Upper lobe of left lung (tissue), 6 donors: ENCODE results near the gene ZNF618. TPM values are rescaled to one million over a fixed set of nuclear protein-coding genes. Genes with fewer than 3 reads are reported as not detected.
A peak's percentile ranks its signal among the peaks of the same experiment; 100 is the strongest.

Experiments used
- ATAC-seq, 2 donors: fragments of 200-7000 bp; cut with Tn5 transposase; one replicate each; pipeline ENCODE4 v1.9.1; 2022; ENCODE audit warnings: mild to moderate bottlenecking in 2 of 2, moderate library complexity in 2 of 2; ENCODE audit not compliant: low FRiP score in 2 of 2
- DNase-seq, 2 donors: peaks; one replicate each; pipeline ENCODE4 v3.0.0-alpha.2; 2019 to 2020
- H3K27ac ChIP-seq, 4 donors: fragments of 200-600 bp; sonication (generic); one replicate each; pipeline ENCODE4 v1.5.1; 2016 to 2019
- H3K27me3 ChIP-seq, 4 donors: fragments of 200-600 bp; sonication (generic); one replicate each; pipeline ENCODE4 v1.5.1; 2017 to 2019
- H3K36me3 ChIP-seq, 4 donors: fragments of 200-600 bp; sonication (generic); one replicate each; pipeline ENCODE4 v1.5.1; 2016 to 2019
- H3K4me1 ChIP-seq, 4 donors: fragments of 200-600 bp; sonication (generic); one replicate each; pipeline ENCODE4 v1.5.1; 2018 to 2019
- H3K4me3 ChIP-seq, 4 donors: fragments of 200-600 bp; sonication (generic); one replicate each; pipeline ENCODE4 v1.5.1; 2017 to 2019; ENCODE audit warnings: mild to moderate bottlenecking in 2 of 4, moderate library complexity in 1 of 4
- H3K9me3 ChIP-seq, 4 donors: fragments of 200-600 bp; sonication (generic); one replicate each; pipeline ENCODE4 v1.5.1; 2018 to 2019
- EP300 ChIP-seq, 4 donors: sonication (generic); formaldehyde crosslinking; IDR thresholded peaks; one replicate each; pipeline ENCODE4 v1.5.1; 2017; ENCODE audit warnings: antibody characterized with exemption in 4 of 4, control low read depth in 2 of 4
- POLR2A ChIP-seq, 4 donors: fragments of 450-650 bp; IDR thresholded peaks; one replicate each; pipeline ENCODE4 v1.5.1; 2016 to 2017; ENCODE audit warnings: antibody characterized with exemption in 4 of 4, mild to moderate bottlenecking in 2 of 4
- POLR2AphosphoS5 ChIP-seq, 2 donors: sonication (generic); formaldehyde crosslinking; IDR thresholded peaks; one replicate each; pipeline ENCODE4 v1.5.1; 2017; ENCODE audit warnings: antibody characterized with exemption in 2 of 2
- WGBS, 2 donors: methylation state at CpG; one replicate each; pipeline ENCODE4 v1.1.5; 2017 to 2018; 5-methylcytosine and 5-hydroxymethylcytosine counted together
- total RNA-seq, 6 donors: library from RNA; depleted of rRNA in 4 of 6; stranded (reverse); fragments of >200 nt in 4 of 6; gene quantifications; one replicate each; pipeline versions ENCODE4 v1.1.0 to v1.2.1, GENCODE V29; 2016 to 2021
- TF ChIP-seq, protein P1 (sequence below), 6 experiments: fragments of 450-650 bp in 4 of 6; fragments of 200-600 bp in 2 of 6; sonication (generic) in 2 of 6; IDR thresholded peaks; one replicate each; pipeline ENCODE4 v1.5.1; 2016 to 2019; ENCODE audit warnings: antibody characterized with exemption in 6 of 6
- donor health status: DM: no; HTN: no; CAD: no; lungs with moderate emphysema.
- donor health status: DM: no; HTN: yes; CAD: no; lungs with severe emphysema.

The ZNF618 gene, protein sequence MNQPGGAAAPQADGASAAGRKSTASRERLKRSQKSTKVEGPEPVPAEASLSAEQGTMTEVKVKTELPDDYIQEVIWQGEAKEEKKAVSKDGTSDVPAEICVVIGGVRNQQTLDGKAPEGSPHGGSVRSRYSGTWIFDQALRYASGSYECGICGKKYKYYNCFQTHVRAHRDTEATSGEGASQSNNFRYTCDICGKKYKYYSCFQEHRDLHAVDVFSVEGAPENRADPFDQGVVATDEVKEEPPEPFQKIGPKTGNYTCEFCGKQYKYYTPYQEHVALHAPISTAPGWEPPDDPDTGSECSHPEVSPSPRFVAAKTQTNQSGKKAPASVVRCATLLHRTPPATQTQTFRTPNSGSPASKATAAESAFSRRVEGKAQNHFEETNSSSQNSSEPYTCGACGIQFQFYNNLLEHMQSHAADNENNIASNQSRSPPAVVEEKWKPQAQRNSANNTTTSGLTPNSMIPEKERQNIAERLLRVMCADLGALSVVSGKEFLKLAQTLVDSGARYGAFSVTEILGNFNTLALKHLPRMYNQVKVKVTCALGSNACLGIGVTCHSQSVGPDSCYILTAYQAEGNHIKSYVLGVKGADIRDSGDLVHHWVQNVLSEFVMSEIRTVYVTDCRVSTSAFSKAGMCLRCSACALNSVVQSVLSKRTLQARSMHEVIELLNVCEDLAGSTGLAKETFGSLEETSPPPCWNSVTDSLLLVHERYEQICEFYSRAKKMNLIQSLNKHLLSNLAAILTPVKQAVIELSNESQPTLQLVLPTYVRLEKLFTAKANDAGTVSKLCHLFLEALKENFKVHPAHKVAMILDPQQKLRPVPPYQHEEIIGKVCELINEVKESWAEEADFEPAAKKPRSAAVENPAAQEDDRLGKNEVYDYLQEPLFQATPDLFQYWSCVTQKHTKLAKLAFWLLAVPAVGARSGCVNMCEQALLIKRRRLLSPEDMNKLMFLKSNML
- total RNA-seq, result 10 to 100 TPM in 3 of 6 donors, 1 to 10 TPM in 3; 3.2 to 11.6 (median 9.1) TPM

DNA sequence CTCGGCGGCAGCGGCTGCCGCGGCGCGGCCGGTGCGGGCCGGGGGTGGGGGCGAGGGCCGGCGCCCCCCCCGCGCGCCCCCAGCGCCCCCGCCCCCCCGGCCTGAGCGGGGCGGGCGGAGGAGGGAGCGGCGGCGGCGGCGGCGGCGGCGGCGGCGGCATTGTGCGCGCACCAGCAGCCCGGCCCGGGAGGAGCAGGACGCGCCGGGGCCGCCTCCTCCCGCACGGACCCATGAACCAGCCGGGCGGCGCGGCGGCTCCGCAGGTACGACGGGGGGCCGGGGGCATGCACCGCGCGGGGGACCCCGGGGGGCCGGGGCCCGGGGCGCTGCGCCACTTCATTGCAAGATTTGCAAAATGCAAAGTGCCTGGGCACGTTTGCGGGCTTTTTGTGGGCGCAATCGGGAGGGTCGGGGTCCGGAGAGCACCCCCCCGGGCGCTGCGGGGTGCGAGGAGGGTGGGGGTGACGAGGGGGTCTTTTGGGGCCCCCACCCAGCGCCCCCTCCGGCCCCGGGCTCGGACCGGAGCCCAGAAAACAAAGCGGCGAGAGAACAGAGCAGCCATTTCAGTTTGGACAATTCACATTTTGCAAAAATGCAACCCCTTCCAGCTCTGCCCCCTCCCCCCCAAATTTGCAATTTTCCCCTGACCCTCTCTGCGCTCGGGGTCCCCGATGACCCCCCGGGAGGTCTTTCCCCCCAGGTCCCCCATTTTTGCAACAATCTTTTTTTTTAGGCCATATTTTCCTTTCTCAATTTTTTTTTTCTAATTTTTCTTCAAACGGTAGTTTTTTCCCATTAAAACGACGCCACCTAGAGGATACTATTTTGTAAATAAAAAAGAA is at the start of gene ZNF618:
ZNF618 (plus strand) TSS at position 159 of the 842 bp plus-strand sequence; CDS start at position 231, 72 bp downstream.
- no peak for TF ChIP-seq EP300 (IDR thresholded peaks at IDR 0.05)
- TF ChIP-seq, protein P1, sequence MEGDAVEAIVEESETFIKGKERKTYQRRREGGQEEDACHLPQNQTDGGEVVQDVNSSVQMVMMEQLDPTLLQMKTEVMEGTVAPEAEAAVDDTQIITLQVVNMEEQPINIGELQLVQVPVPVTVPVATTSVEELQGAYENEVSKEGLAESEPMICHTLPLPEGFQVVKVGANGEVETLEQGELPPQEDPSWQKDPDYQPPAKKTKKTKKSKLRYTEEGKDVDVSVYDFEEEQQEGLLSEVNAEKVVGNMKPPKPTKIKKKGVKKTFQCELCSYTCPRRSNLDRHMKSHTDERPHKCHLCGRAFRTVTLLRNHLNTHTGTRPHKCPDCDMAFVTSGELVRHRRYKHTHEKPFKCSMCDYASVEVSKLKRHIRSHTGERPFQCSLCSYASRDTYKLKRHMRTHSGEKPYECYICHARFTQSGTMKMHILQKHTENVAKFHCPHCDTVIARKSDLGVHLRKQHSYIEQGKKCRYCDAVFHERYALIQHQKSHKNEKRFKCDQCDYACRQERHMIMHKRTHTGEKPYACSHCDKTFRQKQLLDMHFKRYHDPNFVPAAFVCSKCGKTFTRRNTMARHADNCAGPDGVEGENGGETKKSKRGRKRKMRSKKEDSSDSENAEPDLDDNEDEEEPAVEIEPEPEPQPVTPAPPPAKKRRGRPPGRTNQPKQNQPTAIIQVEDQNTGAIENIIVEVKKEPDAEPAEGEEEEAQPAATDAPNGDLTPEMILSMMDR (IDR thresholded peaks at IDR 0.05), result peak in 3 of 6 experiments; percentile 16 to 41 (median 34)
- peak; percentile 37 to 83 for ATAC-seq
- DNase-seq, result peak in 1 of 2 donors; percentile 91
- 0% methylated on average over 25 to 30 of the region's 84 CpGs for WGBS, 2 donors
- Histone ChIP-seq H3K4me1 (peaks cover 6 to 21% (median 14%) of the 10 kb centered on the region in 4 donors), H3K27me3 (no peaks in the 10 kb centered on the region), H3K27ac (peak within 1 kb of the TSS; percentile 75 to 88 (median 78)), H3K36me3 (no peaks in the 10 kb centered on the region), H3K9me3 (no peaks in the 10 kb centered on the region), H3K4me3 (peak within 1 kb of the TSS; percentile 90 to 99 (median 96))

DNA sequence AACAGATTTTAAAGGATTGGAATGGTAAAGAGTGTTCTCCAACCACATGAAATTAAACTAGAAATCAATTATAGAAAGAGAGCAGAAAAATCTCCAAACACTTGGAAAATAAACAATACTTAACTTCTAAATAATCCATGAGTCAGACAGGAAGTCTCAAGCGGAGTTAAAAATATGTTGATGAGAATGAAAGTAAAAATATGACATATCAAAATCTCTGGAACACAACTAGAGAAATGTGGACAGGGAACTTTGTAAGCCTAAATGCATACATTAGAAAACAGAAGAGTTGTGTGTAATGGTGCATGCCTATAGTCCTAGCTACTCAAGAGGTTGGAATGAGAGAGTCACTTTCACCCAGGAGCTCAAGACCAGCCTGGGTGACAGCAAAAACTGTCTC is 47.9 kb upstream of the ZNF618 start:
- Histone ChIP-seq H3K27ac (peak overlapping the region in 1 of 4 donors; percentile 57), H3K9me3 (peaks cover under 1 to 9% (median 4%) of the 10 kb centered on the region in 4 donors), H3K4me1 (peaks cover 3 to 4% (median 3%) of the 10 kb centered on the region in 4 donors), H3K4me3 (no peak overlapping the region), H3K27me3 (no peaks in the 10 kb centered on the region), H3K36me3 (no peaks in the 10 kb centered on the region)
- ATAC-seq (no peak), DNase-seq (no peak)
- TF ChIP-seq POLR2A (IDR thresholded peaks at IDR 0.05), result no peak
- TF ChIP-seq POLR2AphosphoS5 (IDR thresholded peaks at IDR 0.05), result no peak
- no peak for TF ChIP-seq EP300 (IDR thresholded peaks at IDR 0.05)
- TF ChIP-seq, protein P1 (IDR thresholded peaks at IDR 0.05), result no peak
- WGBS, 2 donors, result 17% methylated on average over 1 of the region's 1 CpG

DNA sequence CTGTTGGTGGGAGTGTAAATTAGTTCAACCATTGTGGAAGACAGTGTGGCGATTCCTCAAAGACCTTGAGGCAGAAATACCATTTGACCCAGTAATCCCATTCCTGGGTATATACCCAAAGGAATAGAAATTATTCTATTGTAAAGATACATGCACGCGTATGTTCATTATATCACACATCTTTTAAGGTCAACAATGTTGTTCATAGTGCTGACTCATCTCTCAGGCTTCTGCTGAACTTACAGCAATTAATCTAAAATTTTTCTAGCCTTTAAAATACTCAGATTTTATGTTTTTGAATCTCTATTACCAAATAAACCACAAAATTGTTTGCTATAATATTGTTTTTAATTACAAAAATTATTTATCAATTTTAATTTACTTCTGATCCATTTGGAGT is 38.8 kb upstream of the ZNF618 start:
- Histone ChIP-seq H3K9me3 (peaks cover 0 to 5% (median 1%) of the 10 kb centered on the region in 4 donors), H3K27ac (no peak overlapping the region), H3K4me3 (no peak overlapping the region), H3K36me3 (no peaks in the 10 kb centered on the region), H3K4me1 (no peaks in the 10 kb centered on the region), H3K27me3 (no peaks in the 10 kb centered on the region)
- ATAC-seq (no peak), DNase-seq (no peak)
- TF ChIP-seq POLR2A (IDR thresholded peaks at IDR 0.05) (no peak), EP300 (IDR thresholded peaks at IDR 0.05) (no peak), POLR2AphosphoS5 (IDR thresholded peaks at IDR 0.05) (no peak)
- TF ChIP-seq, protein P1 (IDR thresholded peaks at IDR 0.05), result no peak
- 75 to 97% methylated on average over 3 of the region's 3 CpGs for WGBS, 2 donors

DNA sequence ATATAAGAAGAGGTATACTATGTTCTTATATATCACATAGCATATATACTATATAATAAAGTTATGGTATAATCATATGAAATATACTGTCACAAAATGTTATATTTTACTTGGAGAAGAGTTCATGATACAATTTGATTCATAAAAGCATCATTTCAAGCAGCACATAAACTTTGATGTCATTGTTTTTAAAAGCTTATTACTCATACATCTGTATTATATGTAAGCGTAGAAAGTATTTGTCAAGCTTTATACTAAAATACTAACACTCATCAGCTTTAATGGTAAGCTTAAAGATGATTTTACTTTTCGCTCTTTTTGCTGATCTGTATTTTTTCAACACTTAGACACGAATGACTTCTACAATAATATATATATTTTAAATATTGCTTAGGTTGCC is 34.0 kb upstream of the ZNF618 start:
- no peak overlapping the region for H3K27ac ChIP-seq
- H3K9me3 ChIP-seq, result peaks cover 0 to 8% (median 0%) of the 10 kb centered on the region in 4 donors
- no peaks in the 10 kb centered on the region for H3K36me3 ChIP-seq
- H3K27me3 ChIP-seq, result no peaks in the 10 kb centered on the region
- no peaks in the 10 kb centered on the region for H3K4me1 ChIP-seq
- no peak overlapping the region for H3K4me3 ChIP-seq
- WGBS, 2 donors, result 86% methylated on average over 3 of the region's 3 CpGs
- ATAC-seq, result no peak
- no peak for DNase-seq
- TF ChIP-seq EP300 (IDR thresholded peaks at IDR 0.05), result no peak
- TF ChIP-seq POLR2A (IDR thresholded peaks at IDR 0.05), result no peak
- TF ChIP-seq, protein P1 (IDR thresholded peaks at IDR 0.05), result no peak
- no peak for TF ChIP-seq POLR2AphosphoS5 (IDR thresholded peaks at IDR 0.05)
